OCI-LY1 (cell line): Measurements from ENCODE around the gene ALS2CL.

ENCODE experiments used
- CTCF ChIP-seq: fragments of 200-600 bp; sonication (generic), shearing (Covaris generic); IDR thresholded peaks from 2 replicates; pipeline ENCODE4 v1.5.1; 2017; ENCODE audit warnings: mild to moderate bottlenecking, antibody characterized with exemption, low read length, moderate library complexity, mixed read lengths
- EZH2 ChIP-seq: fragments of 200-600 bp; sonication (generic), shearing (Covaris generic); IDR thresholded peaks from 2 replicates; pipeline ENCODE4 v1.8.0; 2017; ENCODE audit warnings: borderline replicate concordance, mixed run types, mild to moderate bottlenecking, antibody characterized with exemption, low read length, moderate library complexity, mixed read lengths

GRCh38 chr3:46721009-46721408 lies 27.5 kb upstream of the ALS2CL start:
- no peak for TF ChIP-seq CTCF
- no peak for TF ChIP-seq EZH2
